Heart right ventricle (tissue), 16 donors: Measurements from ENCODE around the gene ARHGEF3. TPM values are rescaled to one million over a fixed set of nuclear protein-coding genes. Genes with fewer than 3 reads are reported as not detected.
"Not testable (repeated sequence)": the region's sequence is repeated elsewhere in the genome, so short reads cannot be mapped to it uniquely, and the experiment has no call there.

Experiments
- ATAC-seq, 8 donors: fragments of 200-7000 bp; cut with Tn5 transposase; one replicate each; pipeline ENCODE4 v1.9.1; 2020; ENCODE audit warnings: mild to moderate bottlenecking in 8 of 8, moderate library complexity in 8 of 8, moderate number of reproducible peaks in 1 of 8
- DNase-seq, 2 donors: peaks; one replicate each; pipeline ENCODE4 v3.0.0-alpha.2; 2020
- H3K27ac ChIP-seq, 10 donors: fragments of 200-600 bp; sonication (generic) in 2 of 10; one replicate each; pipeline versions ENCODE4 v1.5.0 to v1.8.0; 2020 to 2022; ENCODE audit warnings: mild to moderate bottlenecking in 3 of 10
- H3K27me3 ChIP-seq, 7 donors: fragments of 200-600 bp; one replicate each; pipeline ENCODE4 v1.8.0; 2021 to 2022; ENCODE audit warnings: mild to moderate bottlenecking in 2 of 7
- H3K36me3 ChIP-seq, 9 donors: fragments of 200-600 bp; sonication (generic) in 1 of 9; one replicate each; pipeline versions ENCODE4 v1.5.0 to v1.8.0; 2020 to 2022; ENCODE audit warnings: mild to moderate bottlenecking in 2 of 9
- H3K4me1 ChIP-seq, 9 donors: fragments of 200-600 bp; sonication (generic) in 1 of 9; one replicate each; pipeline versions ENCODE4 v1.5.0 to v1.8.0; 2020 to 2022; ENCODE audit warnings: mild to moderate bottlenecking in 4 of 9
- H3K4me3 ChIP-seq, 10 donors: fragments of 200-600 bp; sonication (generic) in 2 of 10; one replicate each; pipeline versions ENCODE4 v1.5.0 to v1.8.0; 2020 to 2022; ENCODE audit warnings: mild to moderate bottlenecking in 7 of 10, moderate library complexity in 2 of 10
- H3K9me3 ChIP-seq, 11 donors: fragments of 200-600 bp in 10 of 11; sonication (generic) in 2 of 11; one replicate each; pipeline versions ENCODE4 v1.5.0 to v1.8.0; 2013 to 2022; ENCODE audit warnings: mild to moderate bottlenecking in 2 of 11, control low read depth in 1 of 11, moderate library complexity in 1 of 11
- WGBS, 2 donors: extraction: QIAGEN DNeasy Blood & Tissue Kit; methylation state at CpG; one replicate each; pipeline ENCODE4 v1.1.7; 2013; ENCODE audit warnings: inconsistent platforms in 1 of 2; 5-methylcytosine and 5-hydroxymethylcytosine counted together
- intact Hi-C, 10 donors: fragments of 100-400 bp; cut with DNase I; formaldehyde crosslinking; loops; one replicate each; pipeline versions ENCODE4 v1.11.1 to v1.14.2; 2022
- polyA plus RNA-seq, 2 donors: library from polyadenylated mRNA; stranded (reverse); fragments of 200-250 nt; gene quantifications; one replicate each; pipeline ENCODE4 v1.2.3, GENCODE V29; 2013
- total RNA-seq, 10 donors: library from RNA; stranded (reverse); fragmentation: NEBNext Ultra II Directional in 3 of 10; extraction: Animal tissue kit (Norgen Biotek cat#: 25700) in 3 of 10; gene quantifications; one replicate each; pipeline versions ENCODE4 v1.2.1 to v1.2.4, GENCODE V29; 2021 to 2023
- TF ChIP-seq, protein P1 (sequence below), 9 donors: fragments of 200-600 bp; sonication (generic) in 2 of 9; IDR thresholded peaks; one replicate each; pipeline versions ENCODE4 v1.5.0 to v1.8.0; 2021 to 2022; ENCODE audit warnings: antibody characterized with exemption in 9 of 9, mild to moderate bottlenecking in 5 of 9, moderate library complexity in 1 of 9
- donor health status: Arrhythmogenic right ventricular cardiomyopathy.
- donor health status: ischemic (EF 13 %, LVEDD 7.1; RV severe dilation, severe dysfunction).
- donor health status: healthy with polysubstance abuse.
- donor health status: DM: no; HTN: yes; CAD: no.
- donor health status: DM: no; HTN: no; CAD: no.
- donor health status: ischemic (EF 25% LVEDD 6.9; RV normal size, moderate dysfunction).
- donor health status: ischemic (EF 25% LVEDD 5.7; RV mildly dilated, moderate dysfunction).
- donor health status: healthy.
- donor health status: DM: yes; HTN: yes; CAD: no.
- donor health status: Ischemic cardiomyopathy.
- donor health status: ischemic (EF 35%, LVEDD 5.7; RV mildly dilated, moderate dysfunction).
- donor health status: nonischemic (EF 11% LVEDD 7.7; RV severe dilation, severe dysfunction).
- donor health status: DM: yes; HTN: yes; CAD: no.
- donor health status: PGD.
- donor health status: ischemic (EF 29% LVEDD 5.4; RV normal size, mild dysfunction).
- donor health status: nonischemic (EF 23%, LVEDD 6.1; RV moderate dilation, normal function).

Gene ARHGEF3
- total and polyA plus RNA-seq, 12 donors, result 6.6 to 26.1 (median 17.0) TPM

DNA sequence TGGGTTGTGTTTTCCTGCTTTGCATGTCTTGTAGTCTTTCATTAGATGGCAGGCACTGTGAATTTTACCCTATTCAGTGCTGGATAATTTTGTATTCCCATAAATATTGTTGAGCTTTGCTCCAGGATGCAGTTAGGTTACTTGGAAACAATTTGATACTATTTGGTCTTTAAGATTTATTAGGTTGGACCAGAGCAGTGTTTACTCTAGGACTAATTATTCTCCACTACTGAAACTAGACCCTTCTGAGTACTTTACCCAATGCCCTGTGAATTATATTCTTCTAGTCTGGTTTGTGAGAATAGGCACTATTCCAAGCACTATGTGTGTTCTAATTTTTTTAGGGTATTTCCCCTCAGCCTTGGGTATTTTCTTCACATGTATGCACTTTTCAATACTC, 80.9 kb downstream of the ARHGEF3 start:
- Histone ChIP-seq H3K4me3 (no peak overlapping the region), H3K9me3 (peaks cover 0 to 6% (median 0%) of the 10 kb centered on the region in 11 donors), H3K4me1 (no peaks in the 10 kb centered on the region), H3K36me3 (peaks cover 0 to 36% (median 6%) of the 10 kb centered on the region in 9 donors), H3K27ac (no peak overlapping the region), H3K27me3 (no peaks in the 10 kb centered on the region)
- intact Hi-C loops, result no loop called here
- ATAC-seq, result no peak
- TF ChIP-seq, protein P1, sequence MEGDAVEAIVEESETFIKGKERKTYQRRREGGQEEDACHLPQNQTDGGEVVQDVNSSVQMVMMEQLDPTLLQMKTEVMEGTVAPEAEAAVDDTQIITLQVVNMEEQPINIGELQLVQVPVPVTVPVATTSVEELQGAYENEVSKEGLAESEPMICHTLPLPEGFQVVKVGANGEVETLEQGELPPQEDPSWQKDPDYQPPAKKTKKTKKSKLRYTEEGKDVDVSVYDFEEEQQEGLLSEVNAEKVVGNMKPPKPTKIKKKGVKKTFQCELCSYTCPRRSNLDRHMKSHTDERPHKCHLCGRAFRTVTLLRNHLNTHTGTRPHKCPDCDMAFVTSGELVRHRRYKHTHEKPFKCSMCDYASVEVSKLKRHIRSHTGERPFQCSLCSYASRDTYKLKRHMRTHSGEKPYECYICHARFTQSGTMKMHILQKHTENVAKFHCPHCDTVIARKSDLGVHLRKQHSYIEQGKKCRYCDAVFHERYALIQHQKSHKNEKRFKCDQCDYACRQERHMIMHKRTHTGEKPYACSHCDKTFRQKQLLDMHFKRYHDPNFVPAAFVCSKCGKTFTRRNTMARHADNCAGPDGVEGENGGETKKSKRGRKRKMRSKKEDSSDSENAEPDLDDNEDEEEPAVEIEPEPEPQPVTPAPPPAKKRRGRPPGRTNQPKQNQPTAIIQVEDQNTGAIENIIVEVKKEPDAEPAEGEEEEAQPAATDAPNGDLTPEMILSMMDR (IDR thresholded peaks at IDR 0.05), result no peak
- DNase-seq, result no peak

DNA sequence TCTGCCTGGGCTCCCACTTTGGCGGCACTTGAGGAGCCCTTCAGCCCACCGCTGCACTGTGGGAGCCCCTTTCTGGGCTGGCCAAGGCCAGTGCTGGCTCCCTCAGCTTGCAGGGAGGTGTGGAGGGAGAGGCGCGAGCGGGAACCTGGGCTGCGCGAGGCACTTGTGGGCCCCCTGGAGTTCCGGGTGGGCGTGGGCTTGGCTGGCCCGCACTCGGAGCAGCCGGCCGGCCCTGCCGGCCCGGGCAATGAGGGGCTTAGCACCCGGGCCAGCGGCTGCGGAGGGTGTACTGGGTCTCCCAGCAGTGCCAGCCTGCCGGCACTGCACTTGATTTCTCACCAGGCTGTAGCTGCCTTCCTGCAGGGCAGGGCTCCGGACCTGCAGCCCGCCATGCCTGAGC, 82.9 kb downstream of the ARHGEF3 start:
- Histone ChIP-seq H3K9me3 (peaks cover 0 to 17% (median 6%) of the 10 kb centered on the region in 11 donors), H3K36me3 (peaks cover 0 to 16% (median 0%) of the 10 kb centered on the region in 9 donors)
- ATAC-seq, H3K27me3 ChIP-seq, DNase-seq, H3K4me1 ChIP-seq, intact Hi-C loops, H3K27ac ChIP-seq, H3K4me3 ChIP-seq: not testable (repeated sequence)
- WGBS, 2 donors, result 91 to 97% methylated on average over 20 to 21 of the region's 21 CpGs

DNA sequence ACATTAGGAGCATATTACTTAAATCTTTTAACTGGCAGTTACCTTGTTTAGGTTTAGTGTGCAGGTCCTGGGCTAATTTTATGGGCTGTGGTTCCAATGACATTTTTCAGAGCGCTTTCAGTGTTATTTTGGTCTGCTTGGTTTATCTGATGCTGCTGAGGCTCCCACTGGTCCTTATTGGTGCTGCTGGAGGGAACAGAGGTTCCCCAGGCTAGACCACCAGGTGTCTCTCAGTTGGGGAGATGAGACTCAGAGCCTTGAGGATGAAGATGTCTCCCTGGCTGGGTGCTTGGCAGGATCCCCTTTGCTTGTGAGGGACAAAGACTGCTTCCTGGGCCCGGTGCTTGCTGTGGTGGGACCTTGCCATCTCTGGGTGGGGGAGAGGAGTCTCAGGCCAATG, 90.4 kb downstream of the ARHGEF3 start:
- TF ChIP-seq, protein P1 (IDR thresholded peaks at IDR 0.05), result no peak
- DNase-seq (no peak), ATAC-seq (no peak)
- no peak overlapping the region for H3K4me3 ChIP-seq
- H3K4me1 ChIP-seq, result no peaks in the 10 kb centered on the region
- peaks cover 0 to 21% (median 6%) of the 10 kb centered on the region in 11 donors for H3K9me3 ChIP-seq
- H3K27me3 ChIP-seq, result no peaks in the 10 kb centered on the region
- 92 to 95% methylated on average over 2 of the region's 2 CpGs for WGBS, 2 donors
- intact Hi-C loops, result no loop called here
- no peak overlapping the region for H3K27ac ChIP-seq
- no peaks in the 10 kb centered on the region for H3K36me3 ChIP-seq

DNA sequence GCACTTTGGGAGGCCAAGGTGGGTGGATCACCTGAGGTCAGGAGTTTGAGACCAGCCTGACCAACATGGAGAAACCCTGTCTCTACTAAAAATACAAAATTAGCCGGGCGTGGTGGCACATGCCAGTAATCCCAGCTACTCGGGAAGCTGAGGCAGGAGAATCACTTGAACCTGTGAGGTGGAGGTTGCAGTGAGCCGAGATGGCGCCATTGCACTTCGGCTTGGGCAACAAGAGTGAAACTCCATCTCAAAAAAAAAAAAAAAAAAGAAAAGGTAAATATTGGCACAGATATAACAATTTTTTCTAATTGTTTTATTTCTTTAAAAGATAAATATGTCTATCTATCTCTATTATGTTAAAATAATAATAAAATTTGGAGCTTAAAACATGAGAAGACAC, 94.3 kb downstream of the ARHGEF3 start:
- intact Hi-C loops, result loop anchor here in 1 of 10 donors (10.0 kb wide), 1 partner anchor 97 kb away; the partner anchor contains the start of gene ARHGEF3
- not testable (repeated sequence) for H3K27ac ChIP-seq, ATAC-seq, DNase-seq, H3K4me1 ChIP-seq, H3K27me3 ChIP-seq, H3K4me3 ChIP-seq, H3K36me3 ChIP-seq, H3K9me3 ChIP-seq
- WGBS, 2 donors, result 86 to 98% methylated on average over 6 of the region's 6 CpGs
- TF ChIP-seq, protein P1 (IDR thresholded peaks at IDR 0.05), result peak in 2 of 9 donors; percentile 27 to 42

DNA sequence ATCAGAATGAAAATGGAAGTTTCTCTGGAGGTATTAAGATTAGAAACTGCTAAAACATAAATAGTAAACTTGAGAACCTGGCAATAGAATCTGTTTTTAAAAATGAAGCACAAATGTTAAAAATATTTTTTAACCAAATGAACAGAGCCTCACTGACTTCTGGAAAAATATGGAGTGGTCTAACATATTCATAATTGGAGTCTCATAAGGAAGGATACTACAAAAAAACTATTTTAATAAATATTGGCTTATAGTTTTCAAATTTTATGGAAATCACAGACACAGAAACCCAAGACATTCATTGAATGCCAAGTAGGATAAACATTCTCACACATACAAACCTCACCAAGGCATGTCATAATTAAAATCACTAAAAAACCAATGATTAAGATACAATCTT, 95.1 kb downstream of the ARHGEF3 start:
- Histone ChIP-seq H3K27ac (no peak overlapping the region), H3K9me3 (peaks cover 0 to 5% (median 0%) of the 10 kb centered on the region in 11 donors), H3K4me1 (peaks cover 0 to 4% (median 0%) of the 10 kb centered on the region in 9 donors), H3K4me3 (no peak overlapping the region), H3K27me3 (no peaks in the 10 kb centered on the region), H3K36me3 (no peaks in the 10 kb centered on the region)
- ATAC-seq, result no peak
- TF ChIP-seq, protein P1 (IDR thresholded peaks at IDR 0.05), result no peak
- no peak for DNase-seq
- intact Hi-C loops, result loop anchor here in 1 of 10 donors (10.0 kb wide), 1 partner anchor 98 kb away; the partner anchor contains the start of gene ARHGEF3
